AG04449 (cell line): ENCODE measurements around the gene TMEM267.
"Not testable (repeated sequence)": the region's sequence is repeated elsewhere in the genome, so short reads cannot be mapped to it uniquely, and the experiment has no call there.

Experiments used
- CTCF ChIA-PET: fragments of 350-600 bp; formaldehyde crosslinking; extraction: SDS; loops from one replicate; lab custom pipeline; 2021; ENCODE audit warnings: antibody characterized with exemption; lab: Yijun Ruan, JAX
- POLR2A ChIA-PET: fragments of 400-600, 350-600 bp; formaldehyde crosslinking; extraction: SDS; loops from one replicate; lab custom pipeline; 2020; ENCODE audit warnings: antibody characterized with exemption, inconsistent platforms; lab: Yijun Ruan, JAX
- DNase-seq: peaks from one replicate; pipeline ENCODE4 v3.0.0-alpha.2; 2010; ENCODE audit warnings: low read depth, low spot score
- H3K4me3 ChIP-seq: 2 replicates; pipeline ENCODE4 v1.5.1; 2011; ENCODE audit warnings: low read depth, mild to moderate bottlenecking, control low read depth, low read length
- TF ChIP-seq, protein P1 (sequence below): IDR thresholded peaks from one replicate; pipeline ENCODE4 v1.5.1; 2011; ENCODE audit warnings: mild to moderate bottlenecking, moderate library complexity, low read length, control low read depth, inconsistent platforms; ENCODE audit not compliant: insufficient read depth; ENCODE audit errors: missing control alignments

Gene TMEM267

DNA sequence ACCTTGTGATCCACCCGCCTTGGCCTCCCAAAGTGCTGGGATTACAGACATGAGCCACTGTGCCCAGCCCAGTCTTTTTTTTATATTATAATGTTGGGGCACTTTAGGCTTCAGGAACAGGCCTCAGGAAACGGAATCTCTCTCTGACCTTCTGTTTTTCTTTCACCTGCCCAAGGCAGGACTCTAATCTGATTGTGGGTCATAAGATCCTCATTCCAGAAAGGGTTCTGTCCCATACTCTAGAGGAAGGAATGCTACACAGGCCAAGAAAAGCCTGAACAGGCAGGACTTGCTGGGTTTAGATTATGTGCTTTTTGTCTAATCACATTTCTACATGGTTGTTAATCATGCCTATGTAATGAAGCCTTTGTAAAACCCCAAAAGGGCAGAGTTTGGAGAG is 69.7 kb downstream of the TMEM267 start:
- ChIA-PET POLR2A (no interaction called here), CTCF (no interaction called here)
- TF ChIP-seq, protein P1, sequence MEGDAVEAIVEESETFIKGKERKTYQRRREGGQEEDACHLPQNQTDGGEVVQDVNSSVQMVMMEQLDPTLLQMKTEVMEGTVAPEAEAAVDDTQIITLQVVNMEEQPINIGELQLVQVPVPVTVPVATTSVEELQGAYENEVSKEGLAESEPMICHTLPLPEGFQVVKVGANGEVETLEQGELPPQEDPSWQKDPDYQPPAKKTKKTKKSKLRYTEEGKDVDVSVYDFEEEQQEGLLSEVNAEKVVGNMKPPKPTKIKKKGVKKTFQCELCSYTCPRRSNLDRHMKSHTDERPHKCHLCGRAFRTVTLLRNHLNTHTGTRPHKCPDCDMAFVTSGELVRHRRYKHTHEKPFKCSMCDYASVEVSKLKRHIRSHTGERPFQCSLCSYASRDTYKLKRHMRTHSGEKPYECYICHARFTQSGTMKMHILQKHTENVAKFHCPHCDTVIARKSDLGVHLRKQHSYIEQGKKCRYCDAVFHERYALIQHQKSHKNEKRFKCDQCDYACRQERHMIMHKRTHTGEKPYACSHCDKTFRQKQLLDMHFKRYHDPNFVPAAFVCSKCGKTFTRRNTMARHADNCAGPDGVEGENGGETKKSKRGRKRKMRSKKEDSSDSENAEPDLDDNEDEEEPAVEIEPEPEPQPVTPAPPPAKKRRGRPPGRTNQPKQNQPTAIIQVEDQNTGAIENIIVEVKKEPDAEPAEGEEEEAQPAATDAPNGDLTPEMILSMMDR, result no peak
- H3K4me3 ChIP-seq, result no peak overlapping the region
- DNase-seq, result no peak

DNA sequence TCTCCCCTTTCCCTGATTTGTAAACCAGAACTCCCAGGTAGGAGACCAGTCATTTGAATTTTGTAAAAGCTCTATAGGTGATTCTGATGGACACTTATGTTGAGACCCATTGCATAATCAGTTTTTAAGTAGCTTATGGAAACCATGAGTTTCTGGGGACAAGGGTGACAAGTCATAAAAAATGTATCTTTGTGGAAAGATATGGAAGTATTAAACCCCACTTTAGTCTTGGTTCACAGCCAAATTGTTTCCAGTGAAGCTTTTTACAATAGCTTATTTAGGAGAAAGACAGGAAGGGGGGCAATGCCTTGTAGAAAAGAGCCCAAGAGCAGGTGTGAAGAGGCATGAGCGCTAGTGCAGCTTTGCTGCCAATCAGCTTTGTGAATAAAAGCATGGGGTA is 71.0 kb downstream of the TMEM267 start:
- TF ChIP-seq, protein P1, result no peak
- ChIA-PET POLR2A (interaction anchor here (0.6 kb wide), 1 partner anchor 807 kb away, joined by 3 read pairs; no protein-coding TSS in a partner anchor), CTCF (interaction anchor here (0.9 to 2.3 kb wide), 4 partner anchors 13 to 71 kb away, joined by 3 to 7 read pairs (median 4); partner anchors contain the start of gene TMEM267)
- DNase-seq, result no peak
- no peak overlapping the region for H3K4me3 ChIP-seq

DNA sequence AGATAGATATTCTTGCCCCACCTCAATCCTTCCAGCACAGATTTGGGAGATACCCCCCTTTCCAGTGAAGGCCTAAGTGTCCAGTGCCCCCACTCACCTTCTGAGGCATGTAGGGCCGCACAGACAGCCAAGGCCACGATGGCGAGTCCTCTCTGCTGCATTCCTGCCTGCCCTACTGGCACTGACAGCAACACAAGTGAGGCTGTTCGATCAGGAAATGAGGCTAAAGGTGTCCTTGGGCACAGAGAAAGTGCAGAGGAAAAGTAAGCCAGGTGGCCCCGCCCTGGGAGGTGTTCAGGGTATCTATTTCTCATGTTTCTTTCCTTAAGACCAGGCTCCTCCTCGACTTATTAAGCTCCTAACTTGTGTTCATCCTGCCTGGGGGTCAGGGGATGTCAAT is 71.5 kb downstream of the TMEM267 start, which contains the start of gene CCL28:
Gene CCL28 (minus strand): TSS at position 236 of the 400 bp plus-strand sequence. CDS start 75 bp downstream, at position 161.
- H3K4me3 ChIP-seq, result no peak within 1 kb of the TSS
- ChIA-PET CTCF (interaction anchor here (0.9 to 2.3 kb wide), 4 partner anchors 13 to 72 kb away, joined by 3 to 7 read pairs (median 4); partner anchors contain the start of gene TMEM267), POLR2A (no interaction called here)
- TF ChIP-seq, protein P1, result no peak
- no peak for DNase-seq

DNA sequence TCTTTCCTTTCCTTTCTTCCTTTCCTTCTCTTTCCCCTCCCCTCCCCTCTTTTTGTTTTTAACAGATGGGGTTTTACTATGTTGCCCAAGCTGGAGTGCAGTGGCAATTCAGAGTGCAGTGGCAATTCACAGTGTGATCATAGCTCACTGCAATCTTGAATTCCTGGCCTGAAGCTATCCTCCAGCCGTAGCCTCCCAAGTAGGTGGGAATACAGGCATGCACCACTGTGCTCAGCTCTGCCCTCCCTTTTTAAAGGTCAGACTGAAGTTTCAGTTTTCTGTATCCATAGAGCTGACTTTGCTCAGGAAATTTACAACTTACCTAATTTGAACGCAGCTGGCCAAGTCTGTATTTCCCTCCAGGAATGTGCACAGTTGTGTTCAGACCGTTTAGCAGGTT is 72.2 kb downstream of the TMEM267 start:
- TF ChIP-seq, protein P1, result no peak
- ChIA-PET POLR2A (no interaction called here), CTCF (interaction anchor here (2.3 kb wide), 1 partner anchor 73 kb away, joined by 7 read pairs; the partner anchor contains the start of gene TMEM267)
- no peak for DNase-seq
- no peak overlapping the region for H3K4me3 ChIP-seq

DNA sequence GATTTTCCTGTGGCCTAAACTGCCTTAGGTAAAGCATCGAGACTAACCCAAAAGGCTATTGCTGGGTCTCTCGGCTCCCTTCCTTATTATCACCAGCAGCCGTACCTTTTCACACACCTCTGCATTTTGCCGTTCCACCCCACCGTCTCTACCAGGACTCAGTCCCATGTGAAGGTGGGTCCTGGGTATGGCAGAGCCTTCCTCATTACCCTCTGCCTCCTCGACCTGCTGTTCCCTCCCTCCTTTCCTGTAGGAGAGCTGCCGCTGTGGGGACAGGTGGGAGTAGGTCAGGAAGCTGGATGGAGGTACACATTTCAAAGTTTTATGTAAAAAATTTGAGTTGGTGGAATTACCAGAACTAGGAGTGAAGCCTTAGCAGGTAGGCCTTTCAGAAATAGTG is 73.3 kb downstream of the TMEM267 start:
- H3K4me3 ChIP-seq, result no peak overlapping the region
- ChIA-PET POLR2A (no interaction called here), CTCF (no interaction called here)
- no peak for DNase-seq
- TF ChIP-seq, protein P1, result no peak

DNA sequence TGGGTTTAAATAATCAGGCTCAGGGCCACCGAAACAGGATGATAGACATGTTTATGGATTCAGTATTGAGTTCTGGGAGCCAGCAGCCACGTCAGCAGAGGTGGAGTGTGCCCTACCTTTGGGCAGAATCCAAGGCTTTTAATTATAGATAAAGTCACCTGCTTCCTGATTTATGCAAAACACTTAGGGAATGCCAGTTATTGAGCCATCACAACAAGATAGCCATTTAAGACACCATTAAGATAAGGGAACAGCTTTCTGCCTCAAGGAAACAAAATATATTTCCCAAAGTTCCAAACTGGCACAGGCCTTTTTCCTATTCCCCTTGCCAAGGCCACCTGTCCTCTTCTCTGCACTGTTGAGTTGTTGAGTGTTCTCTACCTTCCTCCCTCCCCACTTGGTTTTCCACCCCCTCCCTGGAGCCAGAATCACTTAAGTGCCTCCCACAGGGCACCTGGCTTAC is 73.8 kb downstream of the TMEM267 start:
- DNase-seq, result no peak
- ChIA-PET CTCF (no interaction called here), POLR2A (no interaction called here)
- no peak overlapping the region for H3K4me3 ChIP-seq
- TF ChIP-seq, protein P1, result no peak

DNA sequence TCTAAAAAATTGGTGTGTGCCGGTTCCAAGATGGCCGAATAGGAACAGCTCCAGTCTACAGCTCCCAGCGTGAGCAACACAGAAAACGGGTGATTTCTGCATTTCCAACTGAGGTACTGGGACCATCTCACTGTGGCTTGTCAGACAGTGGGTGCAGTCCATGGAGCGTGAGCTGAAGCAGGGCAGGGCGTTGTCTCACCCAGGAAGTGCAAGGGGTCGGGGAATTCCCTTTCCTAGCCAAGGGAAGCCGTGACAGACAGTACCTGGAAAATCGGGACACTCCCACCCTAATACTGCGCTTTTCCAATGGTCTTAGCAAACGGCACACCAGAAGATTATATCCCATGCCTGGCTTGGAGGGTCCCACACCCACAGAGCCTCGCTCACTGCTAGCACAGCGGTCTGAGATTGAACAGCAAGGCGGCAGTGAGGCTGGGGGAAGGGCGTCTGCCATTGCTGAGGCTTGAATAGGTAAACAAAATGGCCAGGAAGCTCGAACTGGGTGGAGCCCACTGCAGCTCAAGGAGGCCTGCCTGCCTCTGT is 81.1 kb downstream of the TMEM267 start:
- POLR2A ChIA-PET, DNase-seq, H3K4me3 ChIP-seq: not testable (repeated sequence)
- CTCF ChIA-PET, result interaction anchor here (4.7 kb wide), 1 partner anchor 83 kb away, joined by 25 read pairs; the partner anchor contains the start of gene TMEM267
